Lower lobe of right lung (tissue), 2 donors: Measurements from ENCODE around the gene TAAR1. TPM values are rescaled to one million over a fixed set of nuclear protein-coding genes. Genes with fewer than 3 reads are reported as not detected.

ENCODE experiments used
- ATAC-seq, 2 donors: fragments of 200-7000 bp; cut with Tn5 transposase; one replicate each; pipeline ENCODE4 v1.9.1; 2020 to 2022; ENCODE audit warnings: mild to moderate bottlenecking in 2 of 2, moderate library complexity in 2 of 2
- DNase-seq: peaks from one replicate; pipeline ENCODE4 v3.0.0-alpha.2; 2020
- H3K27ac ChIP-seq: fragments of 200-600 bp; one replicate; pipeline ENCODE4 v1.8.0; 2022
- H3K27me3 ChIP-seq: fragments of 200-600 bp; one replicate; pipeline ENCODE4 v1.8.0; 2022; ENCODE audit warnings: low read depth
- H3K36me3 ChIP-seq: fragments of 200-600 bp; one replicate; pipeline ENCODE4 v1.8.0; 2022; ENCODE audit warnings: mild to moderate bottlenecking
- H3K4me1 ChIP-seq: fragments of 200-600 bp; one replicate; pipeline ENCODE4 v1.8.0; 2022
- H3K4me3 ChIP-seq: fragments of 200-600 bp; one replicate; pipeline ENCODE4 v1.8.0; 2022; ENCODE audit warnings: mild to moderate bottlenecking
- H3K9me3 ChIP-seq: fragments of 200-600 bp; one replicate; pipeline ENCODE4 v1.8.0; 2022
- intact Hi-C: fragments of 100-400 bp; cut with DNase I; formaldehyde crosslinking; loops from one replicate; pipeline ENCODE4 v1.11.0; 2022
- total RNA-seq: library from RNA; stranded (reverse); fragmentation: NEBNext Ultra II Directional; extraction: Animal tissue kit (Norgen Biotek cat#: 25700); gene quantifications from one replicate; pipeline ENCODE4 v1.2.1, GENCODE V29; 2021
- TF ChIP-seq, protein P1 (sequence below): fragments of 200-600 bp; IDR thresholded peaks from one replicate; pipeline ENCODE4 v1.8.0; 2022; ENCODE audit warnings: antibody characterized with exemption, mild to moderate bottlenecking
- donor health status: DM: no; HTN: yes; CAD: no; lungs with severe emphysema.

TAAR1 gene
- total RNA-seq, 1 donor from 2014 or later: not detected

DNA sequence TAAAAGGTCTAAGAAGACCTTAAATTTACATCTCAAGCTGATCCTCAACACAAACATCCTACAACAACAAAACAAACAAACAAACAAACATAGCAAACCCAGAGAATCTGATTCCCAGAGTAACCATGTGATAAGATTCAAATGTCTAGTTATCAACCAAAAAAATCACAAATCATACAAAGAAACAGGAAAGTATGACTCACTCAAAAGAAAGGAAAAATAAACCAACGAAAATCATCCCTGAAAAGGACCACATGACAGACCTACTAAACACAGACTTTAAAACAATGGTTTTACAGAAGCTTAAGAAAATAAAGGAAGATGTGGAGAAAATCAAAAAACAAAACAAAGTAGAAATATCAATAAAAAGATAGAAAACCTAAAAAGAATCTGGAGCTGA lies 36.8 kb upstream of the TAAR1 start:
- Histone ChIP-seq H3K27ac (no peak overlapping the region), H3K9me3 (no peaks in the 10 kb centered on the region), H3K36me3 (no peaks in the 10 kb centered on the region), H3K27me3 (no peaks in the 10 kb centered on the region), H3K4me1 (no peaks in the 10 kb centered on the region), H3K4me3 (no peak overlapping the region)
- no peak for DNase-seq
- ATAC-seq: no peak
- intact Hi-C loops: no loop called here
- TF ChIP-seq, protein P1, sequence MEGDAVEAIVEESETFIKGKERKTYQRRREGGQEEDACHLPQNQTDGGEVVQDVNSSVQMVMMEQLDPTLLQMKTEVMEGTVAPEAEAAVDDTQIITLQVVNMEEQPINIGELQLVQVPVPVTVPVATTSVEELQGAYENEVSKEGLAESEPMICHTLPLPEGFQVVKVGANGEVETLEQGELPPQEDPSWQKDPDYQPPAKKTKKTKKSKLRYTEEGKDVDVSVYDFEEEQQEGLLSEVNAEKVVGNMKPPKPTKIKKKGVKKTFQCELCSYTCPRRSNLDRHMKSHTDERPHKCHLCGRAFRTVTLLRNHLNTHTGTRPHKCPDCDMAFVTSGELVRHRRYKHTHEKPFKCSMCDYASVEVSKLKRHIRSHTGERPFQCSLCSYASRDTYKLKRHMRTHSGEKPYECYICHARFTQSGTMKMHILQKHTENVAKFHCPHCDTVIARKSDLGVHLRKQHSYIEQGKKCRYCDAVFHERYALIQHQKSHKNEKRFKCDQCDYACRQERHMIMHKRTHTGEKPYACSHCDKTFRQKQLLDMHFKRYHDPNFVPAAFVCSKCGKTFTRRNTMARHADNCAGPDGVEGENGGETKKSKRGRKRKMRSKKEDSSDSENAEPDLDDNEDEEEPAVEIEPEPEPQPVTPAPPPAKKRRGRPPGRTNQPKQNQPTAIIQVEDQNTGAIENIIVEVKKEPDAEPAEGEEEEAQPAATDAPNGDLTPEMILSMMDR: no peak

DNA sequence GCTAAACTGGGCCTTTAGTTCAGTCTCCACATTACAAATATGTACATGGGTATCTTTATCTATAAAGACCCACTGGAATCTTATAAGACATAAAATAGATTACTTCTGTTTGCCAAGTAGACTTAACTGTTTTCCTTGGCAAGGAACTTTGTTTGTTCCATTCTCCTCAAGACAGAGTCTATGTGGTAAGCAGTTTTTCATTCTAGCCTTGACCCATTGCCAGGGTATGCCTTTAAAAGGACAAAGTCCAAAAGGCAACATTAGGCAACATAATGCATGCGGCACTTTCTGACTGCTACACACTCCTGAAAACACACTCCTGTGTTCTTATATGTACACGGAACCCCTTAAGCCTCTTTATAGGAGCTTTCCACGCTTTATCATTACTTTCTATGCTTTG lies 34.5 kb upstream of the TAAR1 start:
- Histone ChIP-seq H3K4me3 (no peak overlapping the region), H3K9me3 (no peaks in the 10 kb centered on the region), H3K27me3 (no peaks in the 10 kb centered on the region), H3K36me3 (no peaks in the 10 kb centered on the region), H3K4me1 (no peaks in the 10 kb centered on the region), H3K27ac (no peak overlapping the region)
- DNase-seq: no peak
- TF ChIP-seq, protein P1: no peak
- ATAC-seq: no peak
- intact Hi-C loops: no loop called here

DNA sequence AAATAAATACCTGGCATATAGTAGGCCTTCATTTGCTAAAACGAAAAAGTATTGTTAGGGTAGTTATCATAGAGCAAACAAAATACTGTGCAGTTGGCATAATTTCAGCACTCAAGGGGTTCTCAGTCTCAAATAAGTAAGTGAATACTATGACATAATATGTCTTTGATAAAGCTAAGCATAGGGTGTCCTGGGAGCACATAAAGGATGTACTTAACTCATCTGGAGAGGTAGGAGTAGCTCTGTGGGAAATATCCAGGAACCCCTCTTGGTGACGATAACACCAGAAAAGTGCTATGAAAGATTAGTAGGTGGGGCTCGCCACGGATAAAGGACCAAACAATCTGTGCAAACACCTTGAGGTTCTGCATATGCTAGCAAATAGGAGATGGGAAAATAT lies 31.7 kb upstream of the TAAR1 start:
- H3K27me3 ChIP-seq: no peaks in the 10 kb centered on the region
- H3K27ac ChIP-seq: no peak overlapping the region
- intact Hi-C loops: no loop called here
- DNase-seq: no peak
- TF ChIP-seq, protein P1: no peak
- H3K36me3 ChIP-seq: no peaks in the 10 kb centered on the region
- no peaks in the 10 kb centered on the region for H3K9me3 ChIP-seq
- H3K4me1 ChIP-seq: no peaks in the 10 kb centered on the region
- peak; percentile 56 to 85 for ATAC-seq
- no peak overlapping the region for H3K4me3 ChIP-seq

DNA sequence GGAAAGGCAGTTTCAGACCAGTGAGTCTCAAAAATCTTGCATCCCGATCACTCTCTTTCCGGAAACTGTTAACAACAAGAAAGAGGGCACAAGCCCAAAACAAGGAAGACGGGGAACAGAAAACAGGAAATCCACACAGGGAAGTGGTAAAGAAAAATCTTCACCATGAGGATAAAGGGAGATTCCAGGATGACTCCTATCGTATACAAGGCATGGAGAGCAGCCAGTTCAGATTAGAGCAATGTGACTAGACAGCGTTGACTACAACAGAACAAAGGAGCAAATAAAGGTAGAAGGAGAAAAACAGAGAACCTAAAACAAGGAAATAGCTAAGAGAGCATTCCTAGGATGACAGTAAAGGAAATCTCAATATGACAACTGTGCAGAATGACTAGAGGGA lies 28.3 kb upstream of the TAAR1 start:
- H3K9me3 ChIP-seq: no peaks in the 10 kb centered on the region
- ATAC-seq: no peak
- DNase-seq: no peak
- H3K36me3 ChIP-seq: no peaks in the 10 kb centered on the region
- no peaks in the 10 kb centered on the region for H3K27me3 ChIP-seq
- H3K4me1 ChIP-seq: no peaks in the 10 kb centered on the region
- intact Hi-C loops: no loop called here
- TF ChIP-seq, protein P1: no peak
- H3K4me3 ChIP-seq: no peak overlapping the region
- no peak overlapping the region for H3K27ac ChIP-seq

DNA sequence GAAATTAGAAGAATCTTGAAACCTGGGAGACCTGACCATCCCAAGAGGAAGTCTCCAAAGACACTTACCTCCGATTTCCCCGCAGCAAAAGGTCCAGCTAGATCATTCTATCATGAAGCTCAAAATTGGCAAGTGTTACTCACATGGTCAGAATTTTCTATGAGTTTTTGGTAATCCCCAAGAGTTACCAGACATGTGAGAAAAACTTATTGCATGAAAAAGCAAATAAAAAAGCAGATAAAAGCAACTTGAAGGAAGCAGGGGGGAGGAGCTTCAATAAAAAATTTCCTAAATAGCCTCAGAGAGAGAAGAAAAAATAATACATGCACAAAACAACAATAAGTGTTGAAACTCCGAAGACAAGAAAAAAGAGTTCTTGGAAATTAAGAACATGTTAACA lies 27.5 kb upstream of the TAAR1 start:
- Histone ChIP-seq H3K9me3 (no peaks in the 10 kb centered on the region), H3K4me3 (no peak overlapping the region), H3K4me1 (no peaks in the 10 kb centered on the region), H3K27me3 (no peaks in the 10 kb centered on the region), H3K27ac (no peak overlapping the region), H3K36me3 (no peaks in the 10 kb centered on the region)
- ATAC-seq (no peak), DNase-seq (no peak)
- TF ChIP-seq, protein P1: no peak
- intact Hi-C loops: no loop called here

DNA sequence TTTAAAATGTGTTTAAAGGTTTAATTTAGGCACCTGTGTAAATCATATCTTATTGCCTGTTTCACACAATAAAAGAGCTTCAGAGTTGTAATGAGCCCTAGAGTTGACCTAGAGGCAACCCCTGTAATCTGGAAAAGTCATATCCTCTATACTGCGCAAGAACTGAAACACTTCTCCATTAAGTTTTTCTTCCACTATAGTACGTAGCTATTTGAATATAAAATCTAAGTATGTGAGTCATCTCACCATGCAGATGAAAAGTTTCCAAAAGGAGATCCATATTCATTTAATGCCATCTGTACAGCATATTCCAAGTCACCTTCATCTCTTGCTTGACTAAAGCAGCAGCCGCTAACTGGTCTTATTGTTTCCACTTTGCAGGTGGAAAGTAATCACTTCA lies 26.0 kb upstream of the TAAR1 start:
- H3K4me3 ChIP-seq: no peak overlapping the region
- ATAC-seq: peak; percentile 51 to 54
- TF ChIP-seq, protein P1: no peak
- H3K4me1 ChIP-seq: no peaks in the 10 kb centered on the region
- H3K27ac ChIP-seq: no peak overlapping the region
- intact Hi-C loops: no loop called here
- no peaks in the 10 kb centered on the region for H3K27me3 ChIP-seq
- no peak for DNase-seq
- H3K9me3 ChIP-seq: no peaks in the 10 kb centered on the region
- no peaks in the 10 kb centered on the region for H3K36me3 ChIP-seq
